Islet precursor cell (in vitro differentiated cells): ENCODE data around the gene MFNG.

Experiments
- DNase-seq: peaks from one replicate; pipeline ENCODE4 v3.0.0-alpha.2; 2018

Gene MFNG

GRCh38 chr22:37492428-37493344 lies 6.5 kb upstream of the MFNG start:
- DNase-seq: peak; percentile 84

- DNase-seq: no peak
Observed at GRCh38 chr22:37491559-37492427, 5.6 kb upstream of the MFNG start.

- DNase-seq: no peak
Observed at GRCh38 chr22:37491106-37491505, 4.9 kb upstream of the MFNG start.

- DNase-seq: no peak
Observed at GRCh38 chr22:37489983-37490382, 3.8 kb upstream of the MFNG start.

GRCh38 chr22:37488337-37489135 lies 2.4 kb upstream of the MFNG start:
- no peak for DNase-seq

GRCh38 chr22:37487571-37487970 lies 1.4 kb upstream of the MFNG start:
- DNase-seq: no peak

- DNase-seq: no peak
Observed at GRCh38 chr22:37487129-37487528, 945 bp upstream of the MFNG start.

GRCh38 chr22:37485395-37486223 lies 575 bp downstream of the MFNG start:
- no peak for DNase-seq

GRCh38 chr22:37484480-37485394 lies 1.4 kb downstream of the MFNG start:
- no peak for DNase-seq

- DNase-seq: no peak
Observed at GRCh38 chr22:37483050-37483449, 3.1 kb downstream of the MFNG start.

GRCh38 chr22:37482244-37482643 lies 3.9 kb downstream of the MFNG start:
- DNase-seq: no peak

- no peak for DNase-seq
Observed at GRCh38 chr22:37481347-37481907, 4.8 kb downstream of the MFNG start.

GRCh38 chr22:37480387-37481346 lies 5.5 kb downstream of the MFNG start:
- DNase-seq: no peak

GRCh38 chr22:37479196-37479595 lies 7.0 kb downstream of the MFNG start:
- no peak for DNase-seq

- DNase-seq: no peak
Observed at GRCh38 chr22:37476389-37477329, 9.5 kb downstream of the MFNG start.

- no peak for DNase-seq
Observed at GRCh38 chr22:37474447-37475090, 11.6 kb downstream of the MFNG start.

GRCh38 chr22:37473437-37473946 lies 12.7 kb downstream of the MFNG start:
- DNase-seq: no peak
